ENCODE measurements around the gene SHC3. TPM values are rescaled to one million over a fixed set of nuclear protein-coding genes. Genes with fewer than 3 reads are reported as not detected.

Gene SHC3
- total RNA-seq, 4 donors from 2014 or later = 1.1 to 4.7 (median 2.5) TPM

DNA sequence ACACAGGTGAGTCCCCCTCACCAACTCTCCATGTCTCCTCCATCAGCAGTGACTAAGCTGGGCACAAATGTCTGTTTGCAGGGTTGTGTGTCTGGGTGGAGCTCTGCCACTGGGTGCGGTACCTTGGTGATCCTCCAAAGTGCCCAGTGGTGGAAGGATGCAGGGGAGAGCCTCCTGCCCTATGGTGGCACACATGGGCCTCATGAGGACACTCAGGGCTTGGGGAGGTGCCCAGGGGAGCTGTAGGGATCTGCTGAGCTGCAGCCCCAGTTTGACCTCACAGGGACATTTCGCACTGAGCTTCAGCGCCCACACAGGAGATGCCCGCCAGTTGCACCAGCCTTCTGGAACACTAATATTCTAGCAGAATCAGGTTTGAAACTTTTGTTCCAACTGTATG is 157.9 kb downstream of the SHC3 start:
- TF ChIP-seq, protein P1, sequence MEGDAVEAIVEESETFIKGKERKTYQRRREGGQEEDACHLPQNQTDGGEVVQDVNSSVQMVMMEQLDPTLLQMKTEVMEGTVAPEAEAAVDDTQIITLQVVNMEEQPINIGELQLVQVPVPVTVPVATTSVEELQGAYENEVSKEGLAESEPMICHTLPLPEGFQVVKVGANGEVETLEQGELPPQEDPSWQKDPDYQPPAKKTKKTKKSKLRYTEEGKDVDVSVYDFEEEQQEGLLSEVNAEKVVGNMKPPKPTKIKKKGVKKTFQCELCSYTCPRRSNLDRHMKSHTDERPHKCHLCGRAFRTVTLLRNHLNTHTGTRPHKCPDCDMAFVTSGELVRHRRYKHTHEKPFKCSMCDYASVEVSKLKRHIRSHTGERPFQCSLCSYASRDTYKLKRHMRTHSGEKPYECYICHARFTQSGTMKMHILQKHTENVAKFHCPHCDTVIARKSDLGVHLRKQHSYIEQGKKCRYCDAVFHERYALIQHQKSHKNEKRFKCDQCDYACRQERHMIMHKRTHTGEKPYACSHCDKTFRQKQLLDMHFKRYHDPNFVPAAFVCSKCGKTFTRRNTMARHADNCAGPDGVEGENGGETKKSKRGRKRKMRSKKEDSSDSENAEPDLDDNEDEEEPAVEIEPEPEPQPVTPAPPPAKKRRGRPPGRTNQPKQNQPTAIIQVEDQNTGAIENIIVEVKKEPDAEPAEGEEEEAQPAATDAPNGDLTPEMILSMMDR (IDR thresholded peaks at IDR 0.05; ENCODE audit: low read depth) = no peak

DNA sequence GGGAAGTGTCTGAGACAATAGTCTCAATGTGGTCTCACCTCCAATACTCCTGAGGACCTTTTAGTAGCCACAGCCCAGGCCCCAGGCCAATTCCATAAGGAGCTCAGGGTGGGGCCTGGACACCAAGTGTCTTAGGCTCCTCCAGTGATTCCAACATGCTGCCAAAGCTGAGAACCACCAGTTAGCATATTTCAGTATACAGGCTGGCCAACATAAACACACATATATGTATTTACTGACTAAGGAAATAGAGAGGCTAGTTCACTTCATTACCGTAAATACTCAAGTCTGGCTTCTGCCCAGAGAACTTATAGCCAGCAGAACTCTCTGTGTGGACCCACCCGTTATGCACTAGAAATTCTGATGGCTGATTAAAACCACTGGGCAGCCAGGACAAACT is 163.3 kb downstream of the SHC3 start:
- TF ChIP-seq, protein P1 (IDR thresholded peaks at IDR 0.05; ENCODE audit: low read depth) = no peak

DNA sequence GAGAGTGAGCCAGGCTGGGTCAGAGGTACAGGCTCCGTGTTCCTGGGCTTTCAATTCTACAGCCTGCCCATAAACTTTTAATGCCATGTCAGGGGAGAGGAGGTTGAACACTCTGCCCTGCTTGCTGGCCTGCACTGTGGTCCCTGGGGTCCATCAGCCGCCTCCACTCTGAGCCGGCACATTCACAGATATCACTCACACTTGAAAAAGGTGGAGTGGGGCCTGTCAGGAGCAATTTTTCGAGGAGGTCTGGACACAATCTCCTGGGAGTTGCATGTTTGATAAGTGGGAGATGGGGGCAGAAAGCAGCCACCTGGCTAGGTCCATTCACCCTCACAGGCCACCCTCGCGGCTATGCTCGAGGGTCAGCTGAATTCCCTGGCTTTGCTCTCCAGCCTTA is 164.5 kb downstream of the SHC3 start:
- TF ChIP-seq, protein P1 (IDR thresholded peaks at IDR 0.05; ENCODE audit: low read depth) = no peak

DNA sequence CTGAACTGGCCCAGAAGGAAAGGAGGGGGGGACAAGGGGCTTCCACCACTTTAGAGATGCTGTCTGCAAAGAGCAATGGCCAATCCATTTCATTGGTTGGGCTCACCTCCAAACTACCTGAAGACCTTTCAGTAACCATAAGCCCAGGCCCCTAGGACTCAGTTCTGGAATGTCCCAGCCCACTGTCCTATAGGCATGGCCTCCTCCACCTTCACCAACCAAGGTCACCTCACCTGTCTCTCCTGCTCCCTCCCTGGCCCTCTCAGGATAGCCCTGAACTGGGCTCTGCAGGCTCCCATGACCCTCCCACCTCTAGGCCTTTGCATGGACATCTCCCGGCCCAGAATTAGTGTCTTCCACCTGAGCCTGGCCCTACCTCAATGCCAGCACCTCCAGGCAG is 165.0 kb downstream of the SHC3 start:
- TF ChIP-seq, protein P1 (IDR thresholded peaks at IDR 0.05; ENCODE audit: low read depth) = no peak

DNA sequence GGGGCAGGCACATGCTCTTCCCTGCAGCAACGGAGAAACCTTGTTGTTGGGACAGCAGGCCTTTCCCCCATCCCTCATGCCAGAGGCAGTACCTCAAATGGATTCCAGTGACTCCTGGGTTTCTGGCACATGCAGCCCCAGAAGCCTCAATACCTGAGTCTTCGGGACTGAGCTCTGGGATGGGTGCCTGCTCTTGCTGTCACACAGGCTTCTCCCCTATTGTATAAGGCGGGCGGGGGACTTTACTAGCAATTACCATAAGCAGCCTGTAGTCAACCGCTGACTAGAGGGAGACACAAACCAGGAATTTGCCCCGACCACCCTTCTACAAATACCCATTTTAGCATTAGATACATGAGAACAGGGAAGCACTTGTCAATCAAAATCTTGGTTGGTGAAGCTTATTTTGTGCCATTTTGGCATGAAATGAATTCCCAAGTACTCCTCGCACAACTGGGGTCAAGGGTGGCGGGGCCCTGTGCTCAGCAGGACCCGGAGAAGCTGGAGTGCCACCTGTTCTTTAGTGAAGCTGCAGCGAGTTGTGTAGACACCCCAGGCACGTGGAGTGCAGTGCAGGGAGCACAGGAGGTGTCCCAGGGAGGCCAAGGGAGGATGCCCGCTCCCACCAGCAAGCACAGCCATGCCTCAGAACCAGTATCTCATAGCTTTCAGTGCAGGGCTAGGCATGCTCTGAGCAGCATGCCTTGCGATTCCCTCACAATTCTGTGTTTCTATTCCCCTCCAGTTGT is 166.2 kb downstream of the SHC3 start:
- TF ChIP-seq, protein P1 (IDR thresholded peaks at IDR 0.05; ENCODE audit: low read depth) = no peak

DNA sequence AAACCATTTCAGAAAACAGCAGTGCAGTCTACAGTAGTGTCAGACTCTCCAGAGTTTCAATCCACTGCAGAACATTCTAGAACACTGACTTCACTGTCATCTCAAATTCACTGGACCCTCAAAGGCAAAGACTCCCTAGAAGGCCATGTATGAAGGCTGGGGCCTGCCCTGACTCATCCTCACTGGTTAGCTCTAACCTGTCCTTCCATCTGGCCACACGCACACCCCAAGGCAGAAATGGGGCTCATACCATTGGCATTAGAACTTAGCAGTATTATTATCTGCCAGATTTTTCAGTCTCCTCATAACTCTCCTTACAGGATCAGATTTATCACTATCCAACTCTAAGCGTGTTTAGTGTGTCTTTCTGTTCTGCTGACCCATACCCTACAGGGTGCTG is 166.9 kb downstream of the SHC3 start:
- TF ChIP-seq, protein P1 (IDR thresholded peaks at IDR 0.05; ENCODE audit: low read depth) = no peak

DNA sequence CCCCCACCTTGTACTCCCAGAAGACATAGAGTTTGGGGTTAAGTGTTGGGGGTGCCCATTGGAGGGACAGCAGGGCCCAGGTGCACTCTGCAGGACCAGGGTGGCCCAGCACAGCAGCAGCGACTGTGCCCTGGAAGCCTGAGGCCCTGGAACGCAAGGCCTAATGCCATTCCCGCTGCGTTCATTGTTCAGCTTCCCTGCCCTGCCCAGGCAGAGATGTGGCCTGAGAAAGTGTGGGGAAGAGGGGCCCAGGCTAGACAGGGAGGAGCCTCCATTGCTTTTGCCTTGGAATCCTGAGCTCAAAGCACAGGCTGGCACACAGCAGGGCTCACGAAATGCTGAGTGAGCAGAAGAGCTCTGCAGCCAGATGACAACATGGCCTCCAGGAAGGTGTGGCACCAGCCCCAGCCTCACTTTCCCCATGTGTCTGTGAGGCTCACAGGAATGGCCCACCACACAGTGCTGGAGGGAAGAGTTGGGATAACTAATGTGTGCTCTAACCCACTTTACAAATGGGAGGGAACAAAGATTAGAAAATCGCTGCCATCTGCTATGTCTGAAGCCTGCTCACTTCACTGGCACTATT is 168.0 kb downstream of the SHC3 start:
- TF ChIP-seq, protein P1 (IDR thresholded peaks at IDR 0.05; ENCODE audit: low read depth) = no peak
